Endothelial cell of umbilical vein (primary cell): Measurements from ENCODE around the gene BID. TPM values are rescaled to one million over a fixed set of nuclear protein-coding genes. Genes with fewer than 3 reads are reported as not detected.

Source experiments
- BruUV-seq: library from RNA; stranded (reverse); fragments of 400-500 nt; replicated peaks from 2 replicates; lab custom pipeline; 2021; lab: Mats Ljungman, UMichigan
- CTCF ChIA-PET: fragments of 300-600, 350-600 bp; sonication (Branson Sonifier 250); formaldehyde crosslinking; loops from one replicate; lab custom pipeline; 2021; ENCODE audit warnings: antibody characterized with exemption, inconsistent platforms; lab: Charles Lee
- POLR2A ChIA-PET: fragments of 300-600, 350-600 bp; sonication (Branson Sonifier 250); formaldehyde crosslinking; loops from one replicate; lab custom pipeline; 2021; ENCODE audit warnings: antibody characterized with exemption, inconsistent platforms; lab: Charles Lee
- DNase-seq: peaks from one replicate; pipeline ENCODE4 v3.0.0-alpha.2; 2011; ENCODE audit warnings: low read depth, low spot score
- FAIRE-seq: peaks from 2 replicates; lab custom pipeline; 2011; peaks lifted over from hg19 to GRCh38; lab: Jason Lieb, UNC
- H2AFZ ChIP-seq: 2 replicates; pipeline ENCODE4 v1.6.0; 2012; ENCODE audit warnings: low read depth, low read length, control low read depth, inconsistent platforms
- H3K27ac ChIP-seq: 2 replicates; pipeline ENCODE4 v1.5.1; 2011; ENCODE audit warnings: low read depth, mild to moderate bottlenecking, control low read depth, low read length, moderate library complexity; ENCODE audit not compliant: insufficient read depth
- H3K27me3 ChIP-seq, 2 experiments: 2 replicates each; pipeline versions ENCODE4 v1.6.0 to v1.6.1; 2011; ENCODE audit warnings: low read length in 2 of 2, mixed read lengths in 1 of 2; ENCODE audit not compliant: control insufficient read depth in 2 of 2, insufficient read depth in 2 of 2
- H3K36me3 ChIP-seq, 2 experiments: 2 replicates in 1 of 2; 3 replicates in 1 of 2; pipeline ENCODE4 v1.5.1; 2011; ENCODE audit warnings: low read length in 2 of 2, mild to moderate bottlenecking in 1 of 2, moderate library complexity in 1 of 2; ENCODE audit not compliant: control insufficient read depth in 2 of 2, insufficient read depth in 2 of 2; ENCODE audit errors: extremely low read depth in 1 of 2
- H3K4me1 ChIP-seq: 3 replicates; pipeline ENCODE4 v1.5.1; 2011; ENCODE audit warnings: mild to moderate bottlenecking, low read length; ENCODE audit not compliant: control insufficient read depth, insufficient read depth; ENCODE audit errors: extremely low read depth
- H3K4me2 ChIP-seq: 2 replicates; pipeline ENCODE4 v1.6.1; 2011; ENCODE audit warnings: low read length, control low read depth, mixed read lengths; ENCODE audit not compliant: insufficient read depth
- H3K4me3 ChIP-seq, 3 experiments: fragments of 200-600 bp in 1 of 3; sonication (generic), shearing (Covaris generic) in 1 of 3; replicated peaks in 1 of 3; 2 replicates each; pipeline ENCODE4 v1.5.1; 2011 to 2016; ENCODE audit warnings: control low read depth in 3 of 3, low read length in 3 of 3, mild to moderate bottlenecking in 2 of 3, inconsistent platforms in 1 of 3, low read depth in 1 of 3, moderate library complexity in 1 of 3; ENCODE audit not compliant: insufficient read depth in 1 of 3
- H3K79me2 ChIP-seq: 2 replicates; pipeline ENCODE4 v1.6.0; 2012; ENCODE audit warnings: low read length, inconsistent platforms; ENCODE audit not compliant: control insufficient read depth, insufficient read depth
- H3K9ac ChIP-seq: replicated peaks from 2 replicates; pipeline ENCODE3; 2011; ENCODE audit warnings: low read length, control low read depth; ENCODE audit not compliant: insufficient read depth; ENCODE audit errors: extremely low read depth
- H3K9me1 ChIP-seq: replicated peaks from 3 replicates; pipeline ENCODE4 v1.6.0; 2011; ENCODE audit warnings: mild to moderate bottlenecking, low read length; ENCODE audit not compliant: control insufficient read depth, insufficient read depth; ENCODE audit errors: extremely low read depth
- H3K9me3 ChIP-seq: replicated peaks from 2 replicates; pipeline ENCODE4 v1.5.1; 2012; ENCODE audit warnings: low read length, inconsistent platforms; ENCODE audit not compliant: control insufficient read depth, insufficient read depth
- H4K20me1 ChIP-seq: replicated peaks from 2 replicates; pipeline ENCODE3; 2011; ENCODE audit warnings: mild to moderate bottlenecking, low read length; ENCODE audit not compliant: control insufficient read depth, insufficient read depth; ENCODE audit errors: extremely low read depth
- EZH2 ChIP-seq: IDR thresholded peaks from 2 replicates; pipeline ENCODE4 v1.6.1; 2012; ENCODE audit warnings: borderline replicate concordance, low read depth, mild to moderate bottlenecking, moderate library complexity, low read length, inconsistent platforms; ENCODE audit not compliant: severe bottlenecking
- FOS ChIP-seq: IDR thresholded peaks from 2 replicates; pipeline ENCODE4 v1.6.1; 2011; ENCODE audit warnings: mild to moderate bottlenecking, low read length, moderate library complexity, borderline replicate concordance; ENCODE audit not compliant: insufficient read depth
- GATA2 ChIP-seq: IDR thresholded peaks from 2 replicates; pipeline ENCODE4 v1.7.0; 2011; ENCODE audit warnings: low read depth, mild to moderate bottlenecking, moderate library complexity, mixed read lengths, low read length; ENCODE audit not compliant: insufficient read length, insufficient read depth
- JUN ChIP-seq: IDR thresholded peaks from 2 replicates; pipeline ENCODE4 v1.6.1; 2011; ENCODE audit warnings: borderline replicate concordance, low read depth; ENCODE audit not compliant: insufficient read length, insufficient read depth
- MAX ChIP-seq: IDR thresholded peaks from 2 replicates; pipeline ENCODE4 v1.6.1; 2011; ENCODE audit not compliant: insufficient read depth, insufficient read length
- MYC ChIP-seq: IDR thresholded peaks from one replicate; pipeline ENCODE4 v1.6.1; 2011; ENCODE audit warnings: mild to moderate bottlenecking, low read depth, low read length
- POLR2A ChIP-seq: IDR thresholded peaks from 2 replicates; pipeline ENCODE4 v1.6.1; 2012; ENCODE audit warnings: low read depth, mild to moderate bottlenecking, control low read depth, low read length
- POLR2AphosphoS5 ChIP-seq: IDR thresholded peaks from 2 replicates; pipeline ENCODE4 v1.6.1; 2012; ENCODE audit warnings: low read depth, mild to moderate bottlenecking, control low read depth, low read length, moderate library complexity; ENCODE audit not compliant: insufficient read depth
- dilution Hi-C: fragments of 300-500 bp; cut with MboI; formaldehyde crosslinking; loops from one replicate; pipeline ENCODE4 v1.15.0; 2019; ENCODE audit warnings: low sequenced_read_pairs; ENCODE audit not compliant: extremely low pct_ligation_motif_present
- intact Hi-C: fragments of 100-400 bp; cut with micrococcal nuclease; formaldehyde crosslinking; loops from one replicate; pipeline ENCODE4 v1.10.0; 2022
- polyA plus RNA-seq, 4 experiments: library from polyadenylated mRNA; depleted of rRNA in 3 of 4; stranded (reverse) in 3 of 4; unstranded in 1 of 4; fragments of >200 nt; gene quantifications; 2 replicates each; pipeline versions ENCODE4 v1.2.1 to v1.2.3, GENCODE V29; 2011 to 2012; ENCODE audit warnings: missing spikeins in 1 of 4
- total RNA-seq: library from RNA; stranded (reverse); gene quantifications from 2 replicates; pipeline ENCODE4 v1.2.3, GENCODE V29; 2021
- TF ChIP-seq, protein P1 (sequence below), 2 donors: IDR thresholded peaks; 1 replicate in 1 of 2; 2 replicates in 1 of 2; pipeline ENCODE4 v1.5.1; 2011; ENCODE audit warnings: low read length in 2 of 2, mild to moderate bottlenecking in 2 of 2, moderate library complexity in 2 of 2, control low read depth in 1 of 2, inconsistent platforms in 1 of 2, low read depth in 1 of 2; ENCODE audit not compliant: insufficient read depth in 1 of 2; ENCODE audit errors: extremely low read depth in 1 of 2

Gene BID
- total and polyA plus RNA-seq, 2 donors (not counting 3 experiments of a cell fraction or from before 2014, with no cell fraction given) = 39.0 to 119 TPM

DNA sequence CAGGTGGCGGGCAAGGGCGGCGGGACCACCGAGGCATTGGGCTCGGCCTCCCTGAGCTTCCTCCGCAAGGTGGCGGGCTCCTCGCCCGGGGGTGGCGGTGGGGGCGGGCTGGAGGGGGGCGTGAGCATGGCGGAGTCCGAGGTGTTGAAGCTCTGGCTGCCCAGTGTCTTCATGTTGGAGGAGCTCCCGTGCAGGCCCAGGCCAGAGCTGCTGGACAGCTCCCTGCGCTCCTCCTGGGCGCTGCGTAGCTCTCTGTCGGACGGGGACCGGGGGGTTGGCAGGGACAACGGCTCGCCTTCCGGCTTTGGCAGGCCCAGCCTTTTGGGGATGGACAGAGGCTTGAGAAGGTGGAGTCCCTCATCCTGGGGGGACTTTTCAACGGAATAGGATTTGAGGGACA, 43.9 kb upstream of the BID start:
- CTCF ChIA-PET = interaction anchor here (1.4 to 2.4 kb wide), 3 partner anchors 10 to 258 kb away, joined by 3 to 7 read pairs (median 6); no protein-coding TSS in a partner anchor
- Histone ChIP-seq H3K9me1 (no peaks in the 10 kb centered on the region), H3K9me3 (no peaks in the 10 kb centered on the region), H4K20me1 (no peaks in the 10 kb centered on the region), H2AFZ (no peak overlapping the region), H3K79me2 (no peaks in the 10 kb centered on the region), H3K4me1 (no peaks in the 10 kb centered on the region), H3K9ac (no peak overlapping the region), H3K27me3 (no peaks in the 10 kb centered on the region), H3K27ac (no peak overlapping the region), H3K4me2 (no peak overlapping the region), H3K36me3 (peaks cover 2 to 14% of the 10 kb centered on the region in 2 experiments), H3K4me3 (no peak overlapping the region)
- BruUV-seq = no TSS peak
- FAIRE-seq (no peak), DNase-seq (no peak)
- POLR2A ChIA-PET = no interaction called here
- TF ChIP-seq POLR2AphosphoS5 (no peak), MAX (no peak), EZH2 (no peak), JUN (no peak), POLR2A (no peak), GATA2 (no peak), MYC (no peak), FOS (no peak)
- TF ChIP-seq, protein P1, sequence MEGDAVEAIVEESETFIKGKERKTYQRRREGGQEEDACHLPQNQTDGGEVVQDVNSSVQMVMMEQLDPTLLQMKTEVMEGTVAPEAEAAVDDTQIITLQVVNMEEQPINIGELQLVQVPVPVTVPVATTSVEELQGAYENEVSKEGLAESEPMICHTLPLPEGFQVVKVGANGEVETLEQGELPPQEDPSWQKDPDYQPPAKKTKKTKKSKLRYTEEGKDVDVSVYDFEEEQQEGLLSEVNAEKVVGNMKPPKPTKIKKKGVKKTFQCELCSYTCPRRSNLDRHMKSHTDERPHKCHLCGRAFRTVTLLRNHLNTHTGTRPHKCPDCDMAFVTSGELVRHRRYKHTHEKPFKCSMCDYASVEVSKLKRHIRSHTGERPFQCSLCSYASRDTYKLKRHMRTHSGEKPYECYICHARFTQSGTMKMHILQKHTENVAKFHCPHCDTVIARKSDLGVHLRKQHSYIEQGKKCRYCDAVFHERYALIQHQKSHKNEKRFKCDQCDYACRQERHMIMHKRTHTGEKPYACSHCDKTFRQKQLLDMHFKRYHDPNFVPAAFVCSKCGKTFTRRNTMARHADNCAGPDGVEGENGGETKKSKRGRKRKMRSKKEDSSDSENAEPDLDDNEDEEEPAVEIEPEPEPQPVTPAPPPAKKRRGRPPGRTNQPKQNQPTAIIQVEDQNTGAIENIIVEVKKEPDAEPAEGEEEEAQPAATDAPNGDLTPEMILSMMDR (IDR thresholded peaks at IDR 0.05; ENCODE audit: extremely low read depth in 1 of 2, insufficient read depth in 1 of 2, low read depth in 1 of 2, low read length in 2 of 2) = no peak
- intact Hi-C loops (no loop called here), dilution Hi-C loops (no loop called here)
